Activated B cell treated with CpG ODN at 0.5 μM for 24 hours (primary cell): Measurements from ENCODE around the gene RET. TPM values are rescaled to one million over a fixed set of nuclear protein-coding genes. Genes with fewer than 3 reads are reported as not detected.
A peak's percentile ranks its signal among the peaks of the same experiment; 100 is the strongest.

Experiments used
- ATAC-seq: fragments of 200-7000 bp; cut with Tn5 transposase; one replicate; pipeline ENCODE4 v1.10.0; 2021; ENCODE audit warnings: low read depth, mild to moderate bottlenecking, moderate library complexity
- CTCF ChIA-PET: fragments of 350-600 bp; sonication (Branson Sonifier 250); formaldehyde crosslinking; loops from one replicate; lab custom pipeline; 2021; ENCODE audit warnings: antibody characterized with exemption; lab: Charles Lee
- POLR2A ChIA-PET: fragments of 350-600 bp; sonication (Branson Sonifier 250); formaldehyde crosslinking; loops from one replicate; lab custom pipeline; 2021; ENCODE audit warnings: antibody characterized with exemption; lab: Charles Lee
- DNase-seq: peaks from one replicate; pipeline ENCODE4 v3.0.0; 2022
- H3K27ac Mint-ChIP-seq: one replicate; pipeline ENCODE4 v1.8.0; 2020; ENCODE audit warnings: mixed read lengths
- H3K27me3 Mint-ChIP-seq: one replicate; pipeline ENCODE4 v1.8.0; 2021; ENCODE audit warnings: mixed read lengths
- H3K36me3 Mint-ChIP-seq: one replicate; pipeline ENCODE4 v1.8.0; 2021; ENCODE audit warnings: low read depth, mixed read lengths
- H3K4me1 Mint-ChIP-seq: one replicate; pipeline ENCODE4 v1.8.0; 2021; ENCODE audit warnings: mixed read lengths
- H3K4me3 Mint-ChIP-seq: one replicate; pipeline ENCODE4 v1.8.0; 2020; ENCODE audit warnings: mild to moderate bottlenecking, mixed read lengths
- H3K9me3 Mint-ChIP-seq: one replicate; pipeline ENCODE4 v1.8.0; 2020; ENCODE audit warnings: mixed read lengths
- CTCF ChIP-seq: fragments of 200-600 bp; IDR thresholded peaks from one replicate; pipeline ENCODE4 v1.8.0; 2022; ENCODE audit warnings: antibody characterized with exemption, mild to moderate bottlenecking
- intact Hi-C: fragments of 100-400 bp; cut with micrococcal nuclease; formaldehyde crosslinking; loops from one replicate; pipeline ENCODE4 v1.15.1; 2024
- total RNA-seq: library from RNA; stranded (reverse); gene quantifications from 2 replicates; pipeline ENCODE4 v1.2.3, GENCODE V29; 2022

Gene RET
- total RNA-seq, 1 donor from 2014 or later = not detected

- Mint-ChIP-seq H3K36me3 (peaks cover 7% of the 10 kb centered on the region), H3K4me3 (no peak overlapping the region), H3K27me3 (no peaks in the 10 kb centered on the region), H3K27ac (no peak overlapping the region), H3K4me1 (peaks cover 36% of the 10 kb centered on the region), H3K9me3 (no peaks in the 10 kb centered on the region)
- no peak for DNase-seq
- ATAC-seq = no peak
- intact Hi-C loops = loop anchor here (10.0 kb wide), 1 partner anchor 150 kb away; no protein-coding TSS in a partner anchor
- CTCF ChIA-PET = no interaction called here
- POLR2A ChIA-PET = no interaction called here
- no peak for TF ChIP-seq CTCF
Observed at GRCh38 chr10:43135064-43135463, 58.2 kb downstream of the RET start.

GRCh38 chr10:43135656-43136055, 58.8 kb downstream of the RET start:
- Mint-ChIP-seq H3K27me3 (no peaks in the 10 kb centered on the region), H3K4me1 (peaks cover 41% of the 10 kb centered on the region), H3K36me3 (peaks cover 7% of the 10 kb centered on the region), H3K4me3 (peak overlapping the region; percentile 88), H3K9me3 (no peaks in the 10 kb centered on the region), H3K27ac (no peak overlapping the region)
- POLR2A ChIA-PET = no interaction called here
- CTCF ChIA-PET = no interaction called here
- intact Hi-C loops = loop anchor here (10.0 kb wide), 1 partner anchor 149 kb away; no protein-coding TSS in a partner anchor
- DNase-seq (no peak), ATAC-seq (no peak)
- no peak for TF ChIP-seq CTCF

- Mint-ChIP-seq H3K4me1 (peaks cover 46% of the 10 kb centered on the region), H3K36me3 (peaks cover 7% of the 10 kb centered on the region), H3K4me3 (peak overlapping the region; percentile 88), H3K27ac (peak overlapping the region; percentile 2), H3K9me3 (no peaks in the 10 kb centered on the region), H3K27me3 (no peaks in the 10 kb centered on the region)
- ATAC-seq = no peak
- DNase-seq = no peak
- TF ChIP-seq CTCF = no peak
- CTCF ChIA-PET = no interaction called here
- intact Hi-C loops = loop anchor here (10.0 kb wide), 1 partner anchor 148 kb away; no protein-coding TSS in a partner anchor
- POLR2A ChIA-PET = no interaction called here
Observed at GRCh38 chr10:43136432-43136831, 59.6 kb downstream of the RET start.

- no peaks in the 10 kb centered on the region for H3K9me3 Mint-ChIP-seq
- H3K27me3 Mint-ChIP-seq = no peaks in the 10 kb centered on the region
- intact Hi-C loops = loop anchor here (10.0 kb wide), 1 partner anchor 148 kb away; no protein-coding TSS in a partner anchor
- H3K36me3 Mint-ChIP-seq = peaks cover 7% of the 10 kb centered on the region
- DNase-seq (no peak), ATAC-seq (no peak)
- H3K4me3 Mint-ChIP-seq = peak overlapping the region; percentile 88
- H3K4me1 Mint-ChIP-seq = peaks cover 50% of the 10 kb centered on the region
- TF ChIP-seq CTCF = no peak
- H3K27ac Mint-ChIP-seq = peak overlapping the region; percentile 91
- POLR2A ChIA-PET = interaction anchor here (2.7 to 4.5 kb wide), 2 partner anchors 14 to 66 kb away, joined by 19 to 67 read pairs; no protein-coding TSS in a partner anchor
- CTCF ChIA-PET = interaction anchor here (1.3 to 1.4 kb wide), 2 partner anchors 14 to 22 kb away, joined by 3 read pairs; no protein-coding TSS in a partner anchor
Observed at GRCh38 chr10:43136995-43137716, 60.3 kb downstream of the RET start.

GRCh38 chr10:43137717-43138020, 60.8 kb downstream of the RET start:
- H3K27me3 Mint-ChIP-seq = no peaks in the 10 kb centered on the region
- H3K36me3 Mint-ChIP-seq = peaks cover 7% of the 10 kb centered on the region
- TF ChIP-seq CTCF = no peak
- intact Hi-C loops = loop anchor here (1.0 to 10.0 kb wide), 14 partner anchors 9 to 585 kb away; partner anchors contain the start of genes BMS1, ZNF239, ZNF32 and ZNF33B
- ATAC-seq (peak; percentile 45), DNase-seq (peak; percentile 55)
- ChIA-PET CTCF (interaction anchor here (1.0 to 2.1 kb wide), 4 partner anchors 13 to 67 kb away, joined by 3 to 6 read pairs (median 4); no protein-coding TSS in a partner anchor), POLR2A (interaction anchor here (0.6 to 4.5 kb wide), 10 partner anchors 9 to 499 kb away, joined by 3 to 67 read pairs (median 4); partner anchors contain the start of genes HNRNPF and ZNF33B)
- H3K4me1 Mint-ChIP-seq = peaks cover 55% of the 10 kb centered on the region
- H3K27ac Mint-ChIP-seq = peak overlapping the region; percentile 91
- H3K4me3 Mint-ChIP-seq = peak overlapping the region; percentile 88
- H3K9me3 Mint-ChIP-seq = no peaks in the 10 kb centered on the region
